Omental fat pad (tissue), 4 donors: ENCODE data around the gene SLC2A9. TPM values are rescaled to one million over a fixed set of nuclear protein-coding genes. Genes with fewer than 3 reads are reported as not detected.

Experiments
- ATAC-seq: fragments of 150-250 bp; one replicate; pipeline ENCODE4 v1.9.1; 2016; ENCODE audit warnings: mild to moderate bottlenecking, moderate library complexity; ENCODE audit not compliant: low FRiP score
- DNase-seq: peaks from one replicate; pipeline ENCODE4 v3.0.0-alpha.2; 2019; ENCODE audit warnings: low spot score
- total RNA-seq, 4 donors: library from RNA; depleted of rRNA; stranded (reverse); fragments of >200 nt; gene quantifications; one replicate each; pipeline ENCODE4 v1.1.0, GENCODE V29; 2016
- TF ChIP-seq, protein P1 (sequence below), 3 donors: fragments of 450-650 bp; IDR thresholded peaks; one replicate each; pipeline ENCODE4 v1.5.1; 2016 to 2017; ENCODE audit warnings: antibody characterized with exemption in 3 of 3, mild to moderate bottlenecking in 3 of 3, moderate library complexity in 2 of 3

SLC2A9 gene
- total RNA-seq, 4 donors from 2014 or later, result 4.7 to 8.5 (median 7.3) TPM

DNA sequence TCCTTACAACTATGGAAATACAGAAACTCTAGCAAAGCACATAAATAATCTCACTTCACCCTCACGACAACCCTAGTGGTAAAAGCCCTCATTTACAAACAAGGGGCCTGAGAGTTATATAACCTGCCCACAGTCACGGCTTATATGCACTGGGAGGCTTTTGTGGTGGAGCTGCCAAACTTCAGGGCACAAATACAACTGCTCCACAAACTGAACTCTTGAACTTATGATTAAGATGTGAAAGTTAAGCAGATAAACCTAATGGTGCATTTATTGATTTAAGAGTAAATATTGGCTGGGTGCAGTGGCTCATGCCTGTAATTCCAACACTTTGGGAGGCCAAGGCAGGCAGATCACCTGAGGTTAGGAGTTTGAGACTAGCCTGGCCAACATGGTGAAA, 19.0 kb downstream of the SLC2A9 start:
- TF ChIP-seq, protein P1, sequence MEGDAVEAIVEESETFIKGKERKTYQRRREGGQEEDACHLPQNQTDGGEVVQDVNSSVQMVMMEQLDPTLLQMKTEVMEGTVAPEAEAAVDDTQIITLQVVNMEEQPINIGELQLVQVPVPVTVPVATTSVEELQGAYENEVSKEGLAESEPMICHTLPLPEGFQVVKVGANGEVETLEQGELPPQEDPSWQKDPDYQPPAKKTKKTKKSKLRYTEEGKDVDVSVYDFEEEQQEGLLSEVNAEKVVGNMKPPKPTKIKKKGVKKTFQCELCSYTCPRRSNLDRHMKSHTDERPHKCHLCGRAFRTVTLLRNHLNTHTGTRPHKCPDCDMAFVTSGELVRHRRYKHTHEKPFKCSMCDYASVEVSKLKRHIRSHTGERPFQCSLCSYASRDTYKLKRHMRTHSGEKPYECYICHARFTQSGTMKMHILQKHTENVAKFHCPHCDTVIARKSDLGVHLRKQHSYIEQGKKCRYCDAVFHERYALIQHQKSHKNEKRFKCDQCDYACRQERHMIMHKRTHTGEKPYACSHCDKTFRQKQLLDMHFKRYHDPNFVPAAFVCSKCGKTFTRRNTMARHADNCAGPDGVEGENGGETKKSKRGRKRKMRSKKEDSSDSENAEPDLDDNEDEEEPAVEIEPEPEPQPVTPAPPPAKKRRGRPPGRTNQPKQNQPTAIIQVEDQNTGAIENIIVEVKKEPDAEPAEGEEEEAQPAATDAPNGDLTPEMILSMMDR (IDR thresholded peaks at IDR 0.05), result no peak
- no peak for DNase-seq

GRCh38 chr4:10001757-10002156, 19.5 kb downstream of the SLC2A9 start:
- ATAC-seq, result no peak
- no peak for DNase-seq
- TF ChIP-seq, protein P1 (IDR thresholded peaks at IDR 0.05), result no peak

More for the DNA sequence above, 19.0 kb downstream of the SLC2A9 start:
- no peak for ATAC-seq

DNA sequence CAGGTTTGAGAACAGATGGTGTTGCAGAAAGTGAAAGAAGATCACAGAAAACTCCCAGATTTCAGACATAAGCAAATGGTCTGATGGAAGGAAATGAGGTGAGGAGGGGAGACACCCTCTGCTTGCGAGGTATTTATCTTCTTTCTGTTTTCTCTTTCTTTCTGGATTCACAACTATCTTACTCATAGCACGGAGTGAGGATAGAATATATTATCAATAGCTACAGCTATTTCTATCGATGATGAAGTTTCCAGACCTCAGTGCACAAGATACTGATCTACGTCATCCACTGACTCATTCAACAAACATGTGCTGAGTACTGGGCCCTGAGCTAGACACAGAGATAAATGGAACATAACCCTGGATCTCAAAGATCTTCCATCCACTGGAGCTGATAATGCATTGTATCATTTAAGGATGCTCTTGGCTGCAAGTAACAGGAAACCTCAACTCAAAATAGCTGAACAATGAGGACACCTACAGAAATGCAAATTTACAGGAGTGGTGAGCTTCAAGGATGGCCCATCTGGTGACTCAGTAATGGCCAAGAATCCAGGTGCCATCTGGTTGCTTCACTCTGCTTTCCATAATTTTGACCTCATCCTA, 21.2 kb downstream of the SLC2A9 start:
- DNase-seq, result no peak
- TF ChIP-seq, protein P1 (IDR thresholded peaks at IDR 0.05), result no peak
- ATAC-seq, result no peak

- ATAC-seq (no peak), DNase-seq (no peak)
- TF ChIP-seq, protein P1 (IDR thresholded peaks at IDR 0.05), result no peak
Measured at GRCh38 chr4:9997886-9998285, 23.4 kb downstream of the SLC2A9 start.

GRCh38 chr4:9996319-9997110, 24.8 kb downstream of the SLC2A9 start:
- TF ChIP-seq, protein P1 (IDR thresholded peaks at IDR 0.05), result no peak
- ATAC-seq (no peak), DNase-seq (no peak)

DNA sequence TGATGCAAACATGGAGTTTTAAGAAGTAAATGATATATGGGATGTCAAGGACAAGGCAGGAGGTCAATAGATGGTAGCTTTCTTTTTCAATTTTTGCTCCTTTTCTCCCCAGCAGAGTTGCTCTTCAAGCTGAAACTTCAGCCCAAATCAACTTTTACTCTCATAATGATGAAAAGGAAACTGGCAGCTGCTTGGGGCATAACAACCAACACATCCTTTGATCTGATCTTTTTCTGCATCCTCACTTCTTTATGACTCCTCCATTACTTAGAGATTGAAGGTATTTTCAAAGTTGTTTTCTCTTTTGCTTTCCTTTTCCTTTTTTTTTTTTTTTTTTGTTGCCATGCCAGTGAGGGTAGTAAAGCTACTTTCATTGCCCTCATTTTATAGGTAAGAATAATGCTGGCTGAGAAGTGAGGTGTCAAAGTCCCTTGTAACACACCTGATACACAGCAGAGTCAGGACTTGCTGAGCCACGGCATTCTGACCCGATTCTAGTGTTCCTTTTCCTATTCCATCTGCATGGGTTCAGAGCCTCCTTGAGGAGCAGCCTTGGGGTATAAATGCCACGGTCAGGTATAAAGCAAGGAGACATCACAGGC, 26.9 kb downstream of the SLC2A9 start:
- TF ChIP-seq, protein P1 (IDR thresholded peaks at IDR 0.05), result no peak
- no peak for ATAC-seq
- no peak for DNase-seq
